ENCODE measurements around the gene TBC1D22A.

Gene TBC1D22A

GRCh38 chr22:47082505-47082904 lies 320.1 kb downstream of the TBC1D22A start:
- DNase-seq (ENCODE audit: low read depth) = no peak

- DNase-seq (ENCODE audit: low read depth) = no peak
Observed at GRCh38 chr22:47083379-47083986, 321.0 kb downstream of the TBC1D22A start.

DNA sequence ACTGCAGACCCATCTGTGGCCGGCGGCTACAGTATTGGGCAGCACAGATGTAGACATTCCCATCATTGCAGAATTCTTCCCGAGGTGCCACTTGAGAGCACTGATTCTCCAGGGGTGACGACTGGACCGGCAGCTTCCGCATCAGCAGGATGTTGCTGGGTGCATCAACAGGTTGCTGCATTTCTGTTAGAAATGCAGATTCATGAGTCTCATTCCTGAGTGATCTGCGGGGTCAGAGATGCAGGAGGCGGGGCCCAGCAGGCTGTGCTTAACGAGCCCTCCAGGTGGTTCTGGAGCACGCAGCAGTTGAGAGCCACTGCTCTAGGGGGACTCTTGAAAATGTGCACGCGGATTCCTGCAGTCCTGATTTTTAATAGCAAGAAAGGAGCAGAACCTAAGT lies 321.8 kb downstream of the TBC1D22A start:
- no peak for DNase-seq (ENCODE audit: low read depth)

DNA sequence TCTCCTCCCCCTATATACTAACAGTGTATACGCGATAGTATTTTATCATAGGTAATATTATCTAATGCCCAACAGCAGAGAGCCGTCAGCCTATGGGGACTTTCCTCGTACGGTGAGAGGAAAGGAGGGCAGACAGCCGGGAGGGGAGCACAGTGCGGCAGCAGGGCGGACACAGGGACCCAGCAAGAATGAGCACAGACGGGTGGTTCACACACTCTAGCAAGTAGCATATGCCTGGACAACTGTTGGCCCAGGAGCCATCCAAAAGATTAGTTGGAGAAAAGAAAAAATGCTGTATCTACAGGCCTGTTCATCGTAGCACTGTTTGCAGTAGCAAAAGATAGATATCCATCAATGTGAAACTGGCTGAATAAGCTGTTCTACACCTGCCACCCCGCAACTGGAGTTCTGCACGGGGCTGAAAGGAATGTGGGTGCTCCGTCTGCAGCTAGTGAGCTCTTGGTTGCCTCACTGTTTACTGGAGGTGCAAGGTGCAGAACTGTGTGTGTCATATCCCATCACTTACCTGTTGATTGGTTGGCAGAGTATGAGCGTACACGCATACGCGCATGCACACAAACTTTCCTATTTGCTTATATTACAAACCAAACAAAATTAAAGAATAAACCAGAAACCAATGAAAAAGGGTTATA lies 324.3 kb downstream of the TBC1D22A start:
- no peak for DNase-seq (ENCODE audit: low read depth)

DNA sequence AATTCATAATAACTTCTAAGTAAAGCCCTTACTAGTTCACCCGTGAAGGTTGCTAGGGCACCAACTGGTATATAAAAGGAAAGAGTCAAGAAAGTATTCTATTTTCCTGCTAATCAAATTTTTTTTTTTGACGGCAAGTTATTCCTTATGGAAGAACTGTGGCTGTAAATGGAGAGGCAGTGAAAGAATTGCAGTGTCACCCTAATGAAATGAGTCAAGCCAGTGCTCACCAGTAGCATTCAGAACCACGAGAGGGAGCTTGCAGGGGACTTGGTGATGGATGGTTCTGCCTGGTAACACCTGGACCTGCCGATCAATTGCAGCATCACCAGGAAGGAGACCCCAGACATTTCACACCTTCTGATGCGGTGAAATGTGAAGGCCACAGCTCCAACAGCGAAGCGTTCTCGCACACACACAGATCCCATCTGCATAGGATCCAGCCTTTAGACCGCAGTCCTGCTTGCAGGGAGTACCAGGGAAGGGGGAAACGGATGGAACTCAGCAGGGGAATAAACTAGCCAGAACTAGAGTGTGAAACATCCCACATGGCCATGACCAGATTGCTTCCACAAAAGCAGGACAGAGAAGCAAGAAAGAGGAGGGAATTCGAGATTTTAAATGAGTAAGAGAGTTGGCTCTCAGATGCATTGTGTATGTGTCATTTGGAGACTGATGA lies 326.2 kb downstream of the TBC1D22A start:
- no peak for DNase-seq (ENCODE audit: low read depth)

GRCh38 chr22:47089374-47089773 lies 326.9 kb downstream of the TBC1D22A start:
- DNase-seq (ENCODE audit: low read depth) = no peak

DNA sequence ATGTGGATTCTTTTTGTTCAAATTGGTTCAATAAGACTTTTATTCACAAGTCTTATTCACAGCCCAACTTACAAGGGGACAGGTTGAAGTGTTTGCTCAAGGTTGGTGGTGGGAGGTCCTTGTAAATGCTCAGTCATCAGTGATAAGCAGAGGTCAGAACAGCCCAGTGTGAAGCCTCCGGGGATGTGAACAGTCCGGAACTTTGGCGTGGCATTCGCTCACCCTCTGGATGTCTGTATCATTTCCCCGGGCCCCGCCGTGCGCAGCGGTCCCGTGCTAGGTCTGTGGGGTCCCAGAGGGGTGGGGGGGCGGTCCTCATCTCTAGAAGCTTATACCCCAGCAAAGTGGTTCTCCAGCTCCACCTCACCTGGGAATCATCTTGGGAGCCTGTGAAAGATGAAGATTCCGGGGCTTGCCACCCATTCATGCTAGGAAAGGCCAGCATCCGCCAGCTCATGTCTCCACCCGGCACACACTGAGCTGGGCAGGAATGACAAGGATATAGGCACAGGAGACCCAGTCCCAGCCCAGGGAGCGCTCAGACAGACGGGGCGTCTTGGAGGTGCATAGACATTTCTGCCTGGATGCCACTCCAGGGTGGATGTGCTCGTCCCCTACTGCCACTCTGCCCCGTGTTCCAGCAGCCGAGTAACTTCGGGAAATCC lies 327.5 kb downstream of the TBC1D22A start:
- DNase-seq (ENCODE audit: low read depth) = no peak

- no peak for DNase-seq (ENCODE audit: low read depth)
Observed at GRCh38 chr22:47090591-47091245, 328.3 kb downstream of the TBC1D22A start.

- DNase-seq (ENCODE audit: low read depth) = no peak
Observed at GRCh38 chr22:47091246-47091651, 328.8 kb downstream of the TBC1D22A start.

DNA sequence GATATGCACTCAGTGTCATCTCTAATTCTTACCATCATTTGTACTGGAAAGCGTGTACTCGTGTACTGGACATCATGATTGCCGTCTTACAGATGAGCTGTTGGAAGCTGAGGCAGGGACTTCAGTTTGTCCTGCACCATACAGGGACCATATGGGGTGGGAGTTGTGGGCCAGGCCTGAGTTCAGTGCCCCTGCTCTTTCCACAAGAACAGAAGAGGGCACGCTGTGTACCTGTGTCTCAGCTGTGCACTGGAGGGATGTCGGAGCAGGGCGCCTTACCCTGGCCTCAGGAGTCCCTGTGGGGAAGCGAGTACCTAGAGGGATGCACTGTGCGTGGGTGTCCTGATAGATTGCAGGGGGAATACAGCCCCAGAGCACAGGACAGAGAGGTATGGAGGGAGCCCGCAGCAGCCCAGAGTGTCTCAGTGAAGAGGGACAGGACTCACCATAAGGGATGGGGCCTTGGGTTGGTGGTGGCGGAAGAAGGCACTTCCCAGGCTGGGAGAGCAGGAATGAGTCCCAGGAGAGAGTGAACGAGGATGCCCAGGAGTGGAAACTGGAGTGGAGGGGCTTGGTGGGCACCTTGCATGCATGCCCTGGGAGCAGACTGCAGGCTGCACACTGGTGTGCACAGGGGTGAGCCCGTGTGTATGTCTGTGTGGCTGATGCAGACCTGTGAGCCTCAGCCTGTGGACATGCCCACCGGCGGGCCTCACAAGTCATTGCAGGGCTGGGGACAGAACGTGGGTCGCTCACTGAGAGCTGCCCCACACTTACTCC lies 329.7 kb downstream of the TBC1D22A start:
- no peak for DNase-seq (ENCODE audit: low read depth)

DNA sequence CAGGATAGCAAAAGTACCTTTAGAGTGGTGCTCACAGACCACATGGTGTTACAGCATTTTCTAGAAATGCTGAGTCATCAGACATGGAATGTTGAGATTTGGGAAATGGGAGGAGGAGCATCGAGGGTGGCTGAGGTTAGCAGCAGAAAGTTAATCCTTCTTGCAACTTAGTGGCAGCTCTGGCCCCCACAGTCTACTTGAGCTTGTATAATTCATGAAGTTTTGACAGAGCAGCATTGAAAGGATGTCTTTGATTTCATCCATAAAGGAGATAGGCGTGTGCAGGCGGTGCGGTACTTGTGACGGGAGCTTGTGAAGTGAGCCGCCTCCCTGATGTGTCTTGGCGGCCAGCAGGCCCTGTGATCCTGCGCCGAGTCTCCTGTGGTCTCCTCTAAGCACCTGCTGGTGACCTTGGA lies 330.5 kb downstream of the TBC1D22A start:
- DNase-seq (ENCODE audit: low read depth) = no peak

DNA sequence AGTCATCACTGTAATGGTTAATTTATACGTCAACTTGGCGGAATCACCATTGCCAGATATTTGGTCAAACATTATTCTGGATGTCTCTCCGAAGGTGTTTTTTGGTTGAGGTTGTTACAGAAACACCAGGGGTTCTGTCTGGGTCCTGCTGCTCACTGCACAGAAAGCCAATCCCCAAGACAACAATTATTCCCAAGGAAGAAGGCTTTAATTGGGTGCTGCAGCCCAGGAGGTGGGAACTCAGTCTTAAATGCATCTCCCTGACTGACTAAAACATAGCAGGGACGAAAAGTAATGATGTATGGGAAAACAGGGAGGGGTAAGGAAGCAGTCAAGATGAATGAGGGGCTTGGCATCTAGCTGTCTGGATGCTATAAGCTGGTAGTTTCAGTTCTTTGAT lies 331.3 kb downstream of the TBC1D22A start:
- DNase-seq (ENCODE audit: low read depth) = no peak

GRCh38 chr22:47094861-47095330 lies 332.4 kb downstream of the TBC1D22A start:
- no peak for DNase-seq (ENCODE audit: low read depth)

DNA sequence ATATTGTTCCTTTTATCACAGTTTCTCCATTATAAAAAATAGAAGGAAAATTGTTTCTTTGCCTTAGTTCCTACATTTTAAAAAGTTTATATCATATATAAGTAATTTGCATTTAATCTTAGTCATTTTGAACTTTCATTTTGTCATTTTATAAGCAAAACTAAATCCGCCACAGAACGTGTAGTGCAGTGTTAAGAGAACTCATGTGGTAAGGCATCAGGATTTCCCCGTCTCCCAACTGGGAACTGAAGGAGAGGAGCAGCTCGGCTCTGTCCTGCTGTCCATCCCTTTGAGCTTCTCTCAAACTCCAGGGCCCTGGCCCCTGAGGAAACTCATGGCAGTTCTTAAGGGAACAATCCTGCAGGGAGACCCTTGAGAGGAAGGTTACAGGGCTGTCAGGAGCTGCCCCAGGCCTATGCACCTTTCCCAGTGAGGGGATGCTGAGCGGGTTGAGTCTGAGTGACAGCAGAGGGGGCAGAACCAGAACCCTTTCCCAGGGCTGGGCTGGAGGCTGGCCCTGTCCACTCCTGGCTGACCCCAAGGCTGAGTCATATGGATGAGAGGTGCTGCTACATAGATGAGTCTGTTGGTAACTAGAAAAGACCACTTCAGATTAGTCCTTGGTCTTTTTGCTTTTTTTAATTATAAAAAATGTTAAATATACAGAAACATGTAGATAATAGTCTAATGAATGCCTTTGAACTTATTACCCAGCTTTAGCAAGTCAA lies 333.1 kb downstream of the TBC1D22A start:
- DNase-seq (ENCODE audit: low read depth) = no peak

GRCh38 chr22:47098121-47098520 lies 335.7 kb downstream of the TBC1D22A start:
- no peak for DNase-seq (ENCODE audit: low read depth)

DNA sequence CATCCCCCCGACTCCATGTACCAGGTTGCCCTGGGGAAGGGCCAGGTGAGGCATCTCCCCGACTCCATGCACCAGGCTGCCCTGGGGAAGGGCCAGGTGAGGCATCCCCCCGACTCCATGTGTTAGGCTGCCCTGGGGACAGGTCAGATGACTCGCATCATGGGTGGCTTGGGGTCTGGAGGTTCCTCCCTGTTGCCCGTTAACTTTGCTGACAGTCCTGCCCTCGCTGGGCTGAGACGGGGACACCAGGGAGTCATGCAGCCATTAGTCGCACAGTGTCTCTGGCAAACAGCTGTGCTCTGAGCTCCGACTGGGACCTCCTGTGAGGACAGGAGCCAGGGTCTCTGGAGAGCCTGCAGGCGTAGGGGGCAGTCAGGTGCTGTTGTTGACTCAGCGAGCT lies 336.1 kb downstream of the TBC1D22A start:
- no peak for DNase-seq (ENCODE audit: low read depth)

GRCh38 chr22:47100019-47100418 lies 337.6 kb downstream of the TBC1D22A start:
- no peak for DNase-seq (ENCODE audit: low read depth)

DNA sequence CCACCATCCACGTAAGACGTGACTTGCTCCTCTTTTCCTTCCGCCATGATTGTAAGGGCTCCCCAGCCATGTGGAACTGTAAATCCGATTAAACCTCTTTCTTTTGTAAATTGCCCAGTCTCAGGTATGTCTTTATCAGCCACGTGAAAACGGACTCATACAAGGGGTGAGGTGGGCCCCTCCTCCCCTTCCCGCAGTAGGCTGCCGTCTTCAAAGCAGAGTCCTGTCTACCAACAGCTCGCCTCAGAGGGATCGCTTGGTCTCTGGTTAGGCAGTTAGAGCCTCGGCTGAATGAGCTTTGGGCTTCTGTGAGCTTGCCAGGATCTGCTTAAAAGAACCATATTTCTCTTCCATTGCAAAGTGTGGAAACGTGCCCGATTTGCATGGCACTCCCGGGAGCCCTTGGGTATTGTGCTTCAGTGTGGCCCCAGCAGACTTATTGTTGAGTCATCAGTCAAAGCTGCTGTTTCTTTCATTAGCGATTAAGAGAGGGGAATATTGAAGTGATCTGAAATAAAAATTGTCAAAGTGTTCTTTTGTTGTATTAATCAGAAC lies 338.3 kb downstream of the TBC1D22A start:
- no peak for DNase-seq (ENCODE audit: low read depth)

- DNase-seq (ENCODE audit: low read depth) = no peak
Observed at GRCh38 chr22:47101321-47101885, 339.0 kb downstream of the TBC1D22A start.

- no peak for DNase-seq (ENCODE audit: low read depth)
Observed at GRCh38 chr22:47102081-47102480, 339.6 kb downstream of the TBC1D22A start.

Measured in stimulated activated CD8-positive, alpha-beta memory T cell treated with anti-CD3 and anti-CD28 coated beads, Interleukin-12 subunit alpha, Interleukin-12 subunit beta, amount 100 ng/mL, for 4 hours (primary cell).